Stomach (tissue), 4 donors: ENCODE measurements around the gene SORCS2.

ENCODE experiments used
- POLR2A ChIP-seq, 4 donors: fragments of 450-650 bp; IDR thresholded peaks; one replicate each; pipeline ENCODE4 v1.6.1; 2016; ENCODE audit warnings: antibody characterized with exemption in 4 of 4, control low read depth in 2 of 4, mild to moderate bottlenecking in 1 of 4, moderate library complexity in 1 of 4
- TF ChIP-seq, protein P1 (sequence below), 7 experiments: fragments of 450-650 bp in 4 of 7; fragments of 200-600 bp in 3 of 7; sonication (generic) in 3 of 7; IDR thresholded peaks; one replicate each; pipeline ENCODE4 v1.5.1; 2016 to 2019; ENCODE audit warnings: antibody characterized with exemption in 7 of 7, control low read depth in 2 of 7, mild to moderate bottlenecking in 1 of 7

GRCh38 chr4:7263166-7263565 lies 70.8 kb downstream of the SORCS2 start:
- TF ChIP-seq, protein P1, sequence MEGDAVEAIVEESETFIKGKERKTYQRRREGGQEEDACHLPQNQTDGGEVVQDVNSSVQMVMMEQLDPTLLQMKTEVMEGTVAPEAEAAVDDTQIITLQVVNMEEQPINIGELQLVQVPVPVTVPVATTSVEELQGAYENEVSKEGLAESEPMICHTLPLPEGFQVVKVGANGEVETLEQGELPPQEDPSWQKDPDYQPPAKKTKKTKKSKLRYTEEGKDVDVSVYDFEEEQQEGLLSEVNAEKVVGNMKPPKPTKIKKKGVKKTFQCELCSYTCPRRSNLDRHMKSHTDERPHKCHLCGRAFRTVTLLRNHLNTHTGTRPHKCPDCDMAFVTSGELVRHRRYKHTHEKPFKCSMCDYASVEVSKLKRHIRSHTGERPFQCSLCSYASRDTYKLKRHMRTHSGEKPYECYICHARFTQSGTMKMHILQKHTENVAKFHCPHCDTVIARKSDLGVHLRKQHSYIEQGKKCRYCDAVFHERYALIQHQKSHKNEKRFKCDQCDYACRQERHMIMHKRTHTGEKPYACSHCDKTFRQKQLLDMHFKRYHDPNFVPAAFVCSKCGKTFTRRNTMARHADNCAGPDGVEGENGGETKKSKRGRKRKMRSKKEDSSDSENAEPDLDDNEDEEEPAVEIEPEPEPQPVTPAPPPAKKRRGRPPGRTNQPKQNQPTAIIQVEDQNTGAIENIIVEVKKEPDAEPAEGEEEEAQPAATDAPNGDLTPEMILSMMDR (IDR thresholded peaks at IDR 0.05), result no peak
- TF ChIP-seq POLR2A (IDR thresholded peaks at IDR 0.05), result no peak
